ENCODE data around the gene OPALIN. TPM values are rescaled to one million over a fixed set of nuclear protein-coding genes. Genes with fewer than 3 reads are reported as not detected.
A peak's percentile ranks its signal among the peaks of the same experiment; 100 is the strongest.

The OPALIN gene
- total and polyA plus RNA-seq, 4 donors: not detected

DNA sequence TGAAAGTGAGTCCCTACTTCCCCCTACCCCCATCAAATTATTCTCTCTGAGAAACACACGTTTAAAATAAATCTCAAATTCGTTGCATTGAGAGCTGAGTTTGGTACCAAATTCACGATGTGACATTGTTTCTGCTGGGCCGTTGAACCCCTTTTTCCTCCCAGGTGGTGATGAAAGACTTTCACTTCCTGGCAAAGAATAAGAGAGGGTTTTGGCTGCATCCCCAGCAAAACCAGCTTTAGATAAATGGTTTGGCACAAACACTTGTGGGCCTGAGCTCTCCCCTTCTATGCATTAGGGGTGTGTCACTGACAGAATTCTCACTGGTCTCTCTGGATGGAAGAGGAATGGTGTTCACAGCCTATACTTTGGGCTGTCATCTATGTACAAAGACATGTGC lies 63.3 kb downstream of the OPALIN start:
- TF ChIP-seq RXRA (IDR thresholded peaks at IDR 0.05) (peak in 1 of 2 donors; percentile 12), EGR1 (IDR thresholded peaks at IDR 0.05; ENCODE audit: low read depth in 2 of 2) (no peak), JUND (IDR thresholded peaks at IDR 0.05) (no peak)
- H3K9me3 ChIP-seq (ENCODE audit: control insufficient read depth in 4 of 4, low read length in 3 of 4): no peaks in the 10 kb centered on the region
- no peak overlapping the region for H3K27ac ChIP-seq (ENCODE audit: low read depth in 1 of 2, low read length in 2 of 2)
- peaks cover 0 to 4% (median 2%) of the 10 kb centered on the region in 4 donors for H3K4me1 ChIP-seq (ENCODE audit: control insufficient read depth in 4 of 4, insufficient read depth in 4 of 4, low read length in 3 of 4)
- WGBS: 36% methylated on average over 4 of the region's 4 CpGs
- H3K36me3 ChIP-seq (ENCODE audit: control insufficient read depth in 4 of 4, insufficient read depth in 3 of 4, low read depth in 1 of 4, low read length in 3 of 4): no peaks in the 10 kb centered on the region
- DNase-seq (ENCODE audit: low spot score): no peak
- H3K27me3 ChIP-seq (ENCODE audit: control insufficient read depth in 4 of 4, insufficient read depth in 4 of 4, low read length in 3 of 4): no peaks in the 10 kb centered on the region
- no peak overlapping the region for H3K9ac ChIP-seq (ENCODE audit: low read depth in 1 of 2, low read length in 2 of 2)
- no peak overlapping the region for H3K4me3 ChIP-seq (ENCODE audit: low read depth in 1 of 3, low read length in 3 of 3)

Other genes with a start within 250 kb of the OPALIN start
- gene ZNF518A, start 228.7 kb downstream of the OPALIN start, total RNA-seq: 10 to 100 TPM; 15.9 to 23.0 TPM
- 10 to 100 TPM in 1 of 2 donors, 1 to 10 TPM in 1; 1.8 to 11.3 TPM for gene ZNF518A, start 228.7 kb downstream of the OPALIN start, polyA plus RNA-seq
- gene BLNK, start 87.4 kb downstream of the OPALIN start, total RNA-seq: 10 to 100 TPM in 1 of 2 donors, 1 to 10 TPM in 1; 3.3 to 19.1 TPM
- gene BLNK, start 87.4 kb downstream of the OPALIN start, polyA plus RNA-seq: 10 to 100 TPM in 1 of 2 donors, 1 to 10 TPM in 1; 9.9 to 45.2 TPM
- gene DNTT, start 54.6 kb downstream of the OPALIN start, total RNA-seq: under 1 TPM in 1 of 2 donors, not detected in 1; 0.70 TPM
- not detected for gene DNTT, start 54.6 kb downstream of the OPALIN start, polyA plus RNA-seq
- gene TLL2, start 154.9 kb upstream of the OPALIN start, total RNA-seq: under 1 TPM; 0.08 to 0.19 TPM
- gene TLL2, start 154.9 kb upstream of the OPALIN start, polyA plus RNA-seq: under 1 TPM in 1 of 2 donors, not detected in 1; 0.06 TPM
- gene TM9SF3, start 228.0 kb upstream of the OPALIN start, total RNA-seq: 100 to 1,000 TPM in 1 of 2 donors, 10 to 100 TPM in 1; 72.9 to 115 TPM
- 10 to 100 TPM; 20.5 to 37.9 TPM for gene TM9SF3, start 228.0 kb upstream of the OPALIN start, polyA plus RNA-seq